H1 (cell line): ENCODE results near the gene RASGRP3. TPM values are rescaled to one million over a fixed set of nuclear protein-coding genes. Genes with fewer than 3 reads are reported as not detected.

Experiments
- CTCF ChIA-PET: fragments of 300-600 bp; sonication (Branson Sonifier 250); formaldehyde crosslinking; loops from one replicate; lab custom pipeline; 2021; ENCODE audit not compliant: partially characterized antibody; lab: Charles Lee
- POLR2A ChIA-PET: fragments of 300-600 bp; sonication (Branson Sonifier 250); formaldehyde crosslinking; loops from one replicate; lab custom pipeline; 2021; ENCODE audit warnings: inconsistent platforms; ENCODE audit not compliant: partially characterized antibody; lab: Charles Lee
- DNase-seq, 2 experiments: peaks; one replicate each; pipeline versions ENCODE4 v3.0.0 to v3.0.0-alpha.2; 2010 to 2022; ENCODE audit warnings: low spot score in 2 of 2, low read depth in 1 of 2, mixed read lengths in 1 of 2
- FAIRE-seq: peaks from 2 replicates; lab custom pipeline; 2011; peaks lifted over from hg19 to GRCh38; lab: Jason Lieb, UNC
- H2AFZ ChIP-seq: 2 replicates; pipeline ENCODE4 v1.8.1; 2012; ENCODE audit warnings: low read length, inconsistent platforms
- H2AK5ac ChIP-seq: 2 replicates; pipeline ENCODE4 v1.6.1; 2013; ENCODE audit warnings: low read depth, low read length
- H2BK120ac ChIP-seq: replicated peaks from 2 replicates; pipeline ENCODE3; 2013; ENCODE audit warnings: low read depth, low read length, inconsistent platforms
- H2BK12ac ChIP-seq: 2 replicates; pipeline ENCODE4 v1.6.1; 2013; ENCODE audit warnings: low read depth, low read length
- H2BK15ac ChIP-seq: 2 replicates; pipeline ENCODE4 v1.6.1; 2013; ENCODE audit warnings: low read length
- H2BK20ac ChIP-seq: 2 replicates; pipeline ENCODE4 v1.6.1; 2013; ENCODE audit warnings: low read length
- H2BK5ac ChIP-seq: 2 replicates; pipeline ENCODE4 v1.6.1; 2013; ENCODE audit warnings: low read depth, low read length
- H3K14ac ChIP-seq: 2 replicates; pipeline ENCODE4 v1.6.1; 2013; ENCODE audit warnings: inconsistent platforms; ENCODE audit not compliant: insufficient read length
- H3K18ac ChIP-seq: 2 replicates; pipeline ENCODE4 v1.6.1; 2013; ENCODE audit warnings: low read length; ENCODE audit errors: extremely low read depth
- H3K23ac ChIP-seq: 2 replicates; pipeline ENCODE4 v1.6.1; 2013; ENCODE audit warnings: inconsistent platforms; ENCODE audit not compliant: insufficient read length
- H3K23me2 ChIP-seq: 2 replicates; pipeline ENCODE4 v1.6.1; 2013; ENCODE audit warnings: low read depth, low read length
- H3K27ac ChIP-seq: 2 replicates; pipeline ENCODE4 v1.6.1; 2011; ENCODE audit warnings: low read depth, low read length, inconsistent platforms
- H3K27me3 ChIP-seq, 4 experiments: replicated peaks in 1 of 4; 1 replicate in 1 of 4; 2 replicates in 3 of 4; pipeline versions ENCODE4 v1.6.1 to v1.8.1; 2011 to 2013; ENCODE audit warnings: low read length in 3 of 4, mild to moderate bottlenecking in 3 of 4, inconsistent platforms in 2 of 4, mixed read lengths in 2 of 4, moderate library complexity in 1 of 4; ENCODE audit not compliant: control insufficient read depth in 3 of 4, insufficient read depth in 3 of 4; ENCODE audit errors: extremely low read depth in 1 of 4
- H3K36me3 ChIP-seq, 4 experiments: 2 replicates each; pipeline versions ENCODE4 v1.6.1 to v1.8.1; 2011 to 2013; ENCODE audit warnings: mild to moderate bottlenecking in 4 of 4, low read length in 3 of 4, moderate library complexity in 2 of 4, control low read depth in 1 of 4, inconsistent platforms in 1 of 4; ENCODE audit not compliant: insufficient read depth in 4 of 4, control insufficient read depth in 2 of 4
- H3K4ac ChIP-seq: replicated peaks from 2 replicates; pipeline ENCODE3; 2013; ENCODE audit warnings: low read length, low read depth, mixed read lengths, inconsistent platforms; ENCODE audit not compliant: insufficient read length
- H3K4me1 ChIP-seq, 4 experiments: replicated peaks in 1 of 4; 1 replicate in 1 of 4; 2 replicates in 3 of 4; pipeline versions ENCODE4 v1.6.1 to v1.8.1; 2011 to 2013; ENCODE audit warnings: low read length in 3 of 4, inconsistent platforms in 2 of 4, mixed read lengths in 1 of 4; ENCODE audit not compliant: insufficient read depth in 4 of 4, control insufficient read depth in 3 of 4
- H3K4me2 ChIP-seq, 2 experiments: 2 replicates each; pipeline versions ENCODE4 v1.6.1 to v1.8.1; 2011 to 2013; ENCODE audit warnings: low read depth in 2 of 2, low read length in 2 of 2, control low read depth in 1 of 2, inconsistent platforms in 1 of 2, mild to moderate bottlenecking in 1 of 2; ENCODE audit not compliant: insufficient read depth in 1 of 2
- H3K4me3 ChIP-seq, 4 experiments: fragments of 200-600, 300-600 bp in 1 of 4; sonication (generic), shearing (Covaris generic), sonication (Bioruptor Twin) in 1 of 4; 2 replicates each; pipeline versions ENCODE4 v1.5.1 to v1.8.1; 2011 to 2016; ENCODE audit warnings: low read length in 4 of 4, low read depth in 3 of 4, control low read depth in 2 of 4, inconsistent platforms in 2 of 4, mild to moderate bottlenecking in 2 of 4, mixed read lengths in 1 of 4, moderate library complexity in 1 of 4; ENCODE audit not compliant: insufficient read depth in 2 of 4; ENCODE audit errors: extremely low read depth in 1 of 4
- H3K56ac ChIP-seq: replicated peaks from 2 replicates; pipeline ENCODE3; 2013; ENCODE audit warnings: low read depth, mild to moderate bottlenecking, mixed read lengths, low read length, inconsistent platforms; ENCODE audit not compliant: insufficient read length
- H3K79me1 ChIP-seq: 2 replicates; pipeline ENCODE4 v1.6.1; 2013; ENCODE audit warnings: low read depth, low read length, control low read depth
- H3K79me2 ChIP-seq, 2 experiments: 2 replicates each; pipeline versions ENCODE4 v1.6.1 to v1.8.1; 2012 to 2013; ENCODE audit warnings: low read length in 2 of 2, mild to moderate bottlenecking in 2 of 2, inconsistent platforms in 1 of 2; ENCODE audit not compliant: insufficient read depth in 2 of 2, control insufficient read depth in 1 of 2
- H3K9ac ChIP-seq, 4 experiments: replicated peaks in 1 of 4; 1 replicate in 1 of 4; 2 replicates in 3 of 4; pipeline versions ENCODE4 v1.6.1 to v1.8.1; 2011 to 2013; ENCODE audit warnings: low read depth in 3 of 4, low read length in 3 of 4, control low read depth in 2 of 4, mild to moderate bottlenecking in 2 of 4, moderate library complexity in 2 of 4, inconsistent platforms in 1 of 4; ENCODE audit errors: extremely low read depth in 1 of 4
- H3K9me3 ChIP-seq, 2 experiments: 2 replicates each; pipeline versions ENCODE4 v1.6.1 to v1.8.1; 2012 to 2013; ENCODE audit warnings: mild to moderate bottlenecking in 2 of 2, moderate library complexity in 2 of 2, control low read depth in 1 of 2, inconsistent platforms in 1 of 2, low read depth in 1 of 2, low read length in 1 of 2, mixed read lengths in 1 of 2; ENCODE audit not compliant: insufficient read depth in 2 of 2
- H4K20me1 ChIP-seq, 2 experiments: replicated peaks in 1 of 2; 2 replicates each; pipeline versions ENCODE3 to v1.8.1; 2011 to 2013; ENCODE audit warnings: inconsistent platforms in 2 of 2, low read length in 2 of 2, mild to moderate bottlenecking in 1 of 2; ENCODE audit not compliant: insufficient read depth in 2 of 2, control insufficient read depth in 1 of 2
- H4K5ac ChIP-seq: 2 replicates; pipeline ENCODE4 v1.6.1; 2013; ENCODE audit warnings: low read length, low read depth, mixed read lengths, inconsistent platforms; ENCODE audit not compliant: insufficient read length
- H4K8ac ChIP-seq: 2 replicates; pipeline ENCODE4 v1.8.0; 2013; ENCODE audit warnings: mild to moderate bottlenecking, moderate library complexity, low read length, inconsistent platforms; ENCODE audit not compliant: insufficient read depth; ENCODE audit errors: extremely low read depth
- H4K91ac ChIP-seq: replicated peaks from 2 replicates; pipeline ENCODE3; 2013; ENCODE audit warnings: low read length, mixed read lengths, inconsistent platforms; ENCODE audit not compliant: insufficient read length
- ASH2L ChIP-seq: fragments of 200-600, 300-600 bp; sonication (generic); IDR thresholded peaks from one replicate; pipeline ENCODE4 v1.7.1; 2017; ENCODE audit warnings: low read length
- TAF1 ChIP-seq: IDR thresholded peaks from 2 replicates; pipeline ENCODE4 v1.6.1; 2011; ENCODE audit warnings: mild to moderate bottlenecking, low read depth, low read length
- WGBS, 2 experiments: shearing (Covaris generic) in 1 of 2; methylation state at CpG; one replicate each; pipeline versions ENCODE4 v1.1.6 to v1.1.7; 2013 to 2015; ENCODE audit warnings: low lambda C conversion rate in 2 of 2, mixed read lengths in 2 of 2, inconsistent platforms in 1 of 2, low coverage in 1 of 2, missing lambda C conversion rate in 1 of 2; ENCODE audit not compliant: insufficient replicate concordance in 2 of 2, insufficient coverage in 1 of 2, insufficient read length in 1 of 2; ENCODE audit errors: extremely low coverage in 1 of 2, missing lambda C conversion rate in 1 of 2; 5-methylcytosine and 5-hydroxymethylcytosine counted together
- polyA plus RNA-seq, 7 experiments: library from polyadenylated mRNA; depleted of rRNA in 3 of 7; stranded (reverse) in 5 of 7; unstranded in 2 of 7; fragments of >200 nt in 5 of 7; fragments of 200-250 nt in 2 of 7; gene quantifications; 1 replicate in 5 of 7; 2 replicates in 1 of 7; 4 replicates in 1 of 7; pipeline versions ENCODE4 v1.2.1 to v1.2.3, GENCODE V29; 2011 to 2013; ENCODE audit warnings: missing spikeins in 2 of 7, mixed read lengths in 2 of 7
- total RNA-seq: library from RNA; stranded (reverse); fragmentation: NEBNext Ultra II Directional; extraction: Animal tissue kit (Norgen Biotek cat#: 25700); gene quantifications from 2 replicates; pipeline ENCODE4 v1.2.1, GENCODE V29; 2021

RASGRP3 gene
- total and polyA plus RNA-seq, 2 of the 8 experiments (the other 6 are each of a cell fraction or from before 2014, with no cell fraction given), result 0.06 TPM; not detected in 1

GRCh38 chr2:33443274-33443829, 33.1 kb upstream of the RASGRP3 start:
- H4K8ac ChIP-seq, result no peak overlapping the region
- H4K5ac ChIP-seq, result no peak overlapping the region
- no peaks in the 10 kb centered on the region for H4K20me1 ChIP-seq
- H2BK15ac ChIP-seq, result no peak overlapping the region
- 89% methylated on average over 3 of the region's 3 CpGs; no CpG with 5 or more reads in 1 of the 2 experiments for WGBS, 2 experiments
- no peak overlapping the region for H3K23ac ChIP-seq
- no peak overlapping the region for H2BK120ac ChIP-seq
- no peak overlapping the region for H3K4ac ChIP-seq
- no peaks in the 10 kb centered on the region for H3K4me1 ChIP-seq
- no peak overlapping the region for H4K91ac ChIP-seq
- no peak overlapping the region for H2BK20ac ChIP-seq
- no peaks in the 10 kb centered on the region for H3K79me1 ChIP-seq
- no peak overlapping the region for H3K4me2 ChIP-seq
- H3K56ac ChIP-seq, result no peak overlapping the region
- ChIA-PET CTCF (interaction anchor here (0.8 to 2.4 kb wide), 3 partner anchors 23 to 71 kb away, joined by 3 to 8 read pairs (median 4); no protein-coding TSS in a partner anchor), POLR2A (no interaction called here)
- H3K9ac ChIP-seq, result no peak overlapping the region
- no peak overlapping the region for H3K27ac ChIP-seq
- TF ChIP-seq ASH2L, result no peak
- TF ChIP-seq TAF1, result no peak
- no peak overlapping the region for H2BK12ac ChIP-seq
- FAIRE-seq, result no peak
- no peak overlapping the region for H2AK5ac ChIP-seq
- no peaks in the 10 kb centered on the region for H3K27me3 ChIP-seq
- DNase-seq, result no peak
- no peak overlapping the region for H3K14ac ChIP-seq
- no peak overlapping the region for H2BK5ac ChIP-seq
- no peak overlapping the region for H3K4me3 ChIP-seq
- no peak overlapping the region for H3K18ac ChIP-seq
- no peaks in the 10 kb centered on the region for H3K79me2 ChIP-seq
- no peaks in the 10 kb centered on the region for H3K23me2 ChIP-seq
- H3K9me3 ChIP-seq, result no peaks in the 10 kb centered on the region
- H3K36me3 ChIP-seq, result no peaks in the 10 kb centered on the region
- no peak overlapping the region for H2AFZ ChIP-seq
